GM12878 (cell line): ENCODE measurements around the gene EBF3. TPM values are rescaled to one million over a fixed set of nuclear protein-coding genes. Genes with fewer than 3 reads are reported as not detected.

ENCODE experiments used
- ATAC-seq: fragments of 200-7000 bp; cut with Tn5 transposase; 3 replicates; pipeline ENCODE4 v1.9.1; 2020; ENCODE audit warnings: mild to moderate bottlenecking, moderate library complexity
- BruUV-seq: library from RNA; stranded (reverse); fragments of 400-500 nt; replicated peaks from 2 replicates; lab custom pipeline; 2021; lab: Mats Ljungman, UMichigan
- CTCF ChIA-PET: fragments of 300-600 bp; sonication (Branson Sonifier 250); formaldehyde crosslinking; extraction: SDS; loops from one replicate; lab custom pipeline; 2021; ENCODE audit warnings: inconsistent platforms; lab: Yijun Ruan, JAX
- POLR2A ChIA-PET: fragments of 350-600 bp; formaldehyde crosslinking; extraction: SDS; loops from one replicate; lab custom pipeline; 2021; ENCODE audit warnings: inconsistent platforms; lab: Charles Lee
- RAD21 ChIA-PET: fragments of 300-600 bp; sonication (Branson Sonifier 250); formaldehyde crosslinking; loops from one replicate; lab custom pipeline; 2023; ENCODE audit warnings: antibody characterized with exemption; ENCODE audit not compliant: unreplicated experiment; lab: Charles Lee
- SMC1A ChIA-PET: fragments of 300-600 bp; sonication (Branson Sonifier 250); formaldehyde crosslinking; loops from one replicate; lab custom pipeline; 2023; ENCODE audit not compliant: unreplicated experiment, uncharacterized antibody; lab: Charles Lee
- DNase-seq: peaks from one replicate; pipeline ENCODE4 v3.0.0-alpha.2; 2011; ENCODE audit warnings: low read depth, low spot score
- FAIRE-seq: peaks from 3 replicates; lab custom pipeline; 2011; peaks lifted over from hg19 to GRCh38; lab: Jason Lieb, UNC
- H2AFZ ChIP-seq: 2 replicates; pipeline ENCODE4 v1.6.0; 2011; ENCODE audit warnings: low read depth, low read length, control low read depth; ENCODE audit not compliant: control insufficient read depth
- H3K27ac ChIP-seq: 2 replicates; pipeline ENCODE4 v1.5.1; 2011; ENCODE audit warnings: control low read depth; ENCODE audit not compliant: control insufficient read depth, insufficient read depth
- H3K27me3 ChIP-seq, 2 experiments: replicated peaks in 1 of 2; 2 replicates each; pipeline versions ENCODE4 v1.6.0 to v1.6.1; 2011; ENCODE audit warnings: low read length in 1 of 2; ENCODE audit not compliant: control insufficient read depth in 2 of 2, insufficient read depth in 2 of 2
- H3K36me3 ChIP-seq, 2 experiments: 2 replicates each; pipeline ENCODE4 v1.5.1; 2011; ENCODE audit warnings: low read length in 1 of 2; ENCODE audit not compliant: control insufficient read depth in 2 of 2, insufficient read depth in 2 of 2
- H3K4me1 ChIP-seq: 2 replicates; pipeline ENCODE4 v1.6.1; 2011; ENCODE audit warnings: mild to moderate bottlenecking, low read length, moderate library complexity, mixed read lengths; ENCODE audit not compliant: control insufficient read depth, insufficient read depth
- H3K4me2 ChIP-seq: 2 replicates; pipeline ENCODE4 v1.6.0; 2011; ENCODE audit warnings: control low read depth; ENCODE audit not compliant: control insufficient read depth, insufficient read depth
- H3K4me3 ChIP-seq: fragments of 200-600 bp; sonication (generic); 2 replicates; pipeline ENCODE4 v1.5.1; 2016
- H3K79me2 ChIP-seq: 2 replicates; pipeline ENCODE4 v1.6.0; 2011; ENCODE audit warnings: low read length; ENCODE audit not compliant: control insufficient read depth, insufficient read depth
- H3K9ac ChIP-seq: 2 replicates; pipeline ENCODE4 v1.8.0; 2011; ENCODE audit warnings: low read length, control low read depth, mixed read lengths; ENCODE audit not compliant: control insufficient read depth, insufficient read depth
- H3K9me3 ChIP-seq: replicated peaks from 3 replicates; pipeline ENCODE4 v1.5.1; 2011; ENCODE audit warnings: mild to moderate bottlenecking, low read length; ENCODE audit not compliant: control insufficient read depth, insufficient read depth
- H4K20me1 ChIP-seq: 2 replicates; pipeline ENCODE4 v1.6.0; 2011; ENCODE audit not compliant: control insufficient read depth, insufficient read depth
- BHLHE40 ChIP-seq, 2 experiments: fragments of 450-650 bp in 1 of 2; IDR thresholded peaks; 2 replicates each; pipeline ENCODE4 v1.6.1; 2011 to 2017; ENCODE audit warnings: low read depth in 2 of 2, borderline replicate concordance in 1 of 2, improper control_type of control experiment in 1 of 2, low read length in 1 of 2, mild to moderate bottlenecking in 1 of 2
- BMI1 ChIP-seq: fragments of 450-650 bp; IDR thresholded peaks from 2 replicates; pipeline ENCODE4 v1.6.1; 2016; ENCODE audit warnings: mild to moderate bottlenecking, moderate library complexity, borderline replicate concordance
- CBX3 ChIP-seq: fragments of 200-600 bp; sonication (generic); IDR thresholded peaks from 2 replicates; pipeline ENCODE4 v1.6.1; 2016; ENCODE audit warnings: low read depth, borderline replicate concordance
- CHD2 ChIP-seq: IDR thresholded peaks from 2 replicates; pipeline ENCODE4 v1.6.1; 2011; ENCODE audit warnings: low read depth, low read length, improper control_type of control experiment, borderline replicate concordance
- CHD4 ChIP-seq: fragments of 200-600 bp; sonication (generic); IDR thresholded peaks from 2 replicates; pipeline ENCODE4 v1.6.1; 2016; ENCODE audit warnings: mild to moderate bottlenecking
- HCFC1 ChIP-seq: fragments of 150-350 bp; IDR thresholded peaks from 2 replicates; pipeline ENCODE4 v1.6.1; 2014; ENCODE audit warnings: low read length
- KDM1A ChIP-seq: fragments of 200-600 bp; sonication (generic); IDR thresholded peaks from 2 replicates; pipeline ENCODE4 v1.6.1; 2016; ENCODE audit warnings: borderline replicate concordance
- MYC ChIP-seq: IDR thresholded peaks from 2 replicates; pipeline ENCODE4 v1.6.1; 2011; ENCODE audit warnings: mild to moderate bottlenecking, low read length, moderate library complexity, inconsistent platforms; ENCODE audit not compliant: insufficient read depth, insufficient replicate concordance, insufficient read length, severe bottlenecking
- PAX5 ChIP-seq: IDR thresholded peaks from 2 replicates; pipeline ENCODE4 v1.6.1; 2011; ENCODE audit warnings: low read depth, low read length, borderline replicate concordance
- RFX5 ChIP-seq: IDR thresholded peaks from 2 replicates; pipeline ENCODE4 v1.6.1; 2011; ENCODE audit warnings: low read depth, low read length, improper control_type of control experiment
- SREBF2 ChIP-seq: IDR thresholded peaks from 2 replicates; pipeline ENCODE4 v1.6.1; 2012; ENCODE audit warnings: mild to moderate bottlenecking, low read length
- STAT3 ChIP-seq: IDR thresholded peaks from 2 replicates; pipeline ENCODE4 v1.6.1; 2011; ENCODE audit warnings: low read depth, low read length, improper control_type of control experiment
- SUZ12 ChIP-seq: fragments of 200-600 bp; sonication (generic); IDR thresholded peaks from one replicate; pipeline ENCODE4 v1.6.1; 2018; ENCODE audit warnings: antibody characterized with exemption, mild to moderate bottlenecking; ENCODE audit not compliant: unreplicated experiment
- USF1 ChIP-seq: IDR thresholded peaks from 2 replicates; pipeline ENCODE4 v1.6.1; 2011; ENCODE audit warnings: borderline replicate concordance, low read depth, mild to moderate bottlenecking, moderate library complexity, mixed read lengths, low read length; ENCODE audit not compliant: insufficient read depth; ENCODE audit errors: extremely low read length
- ZNF207 ChIP-seq: fragments of 450-650 bp; IDR thresholded peaks from 2 replicates; pipeline ENCODE4 v1.6.1; 2014; ENCODE audit warnings: antibody characterized with exemption, mild to moderate bottlenecking, borderline replicate concordance
- ZNF217 ChIP-seq: fragments of 450-650 bp; IDR thresholded peaks from 2 replicates; pipeline ENCODE4 v1.6.1; 2017; ENCODE audit warnings: antibody characterized with exemption, mild to moderate bottlenecking
- ZNF384 ChIP-seq: IDR thresholded peaks from 2 replicates; pipeline ENCODE4 v1.6.1; 2012; ENCODE audit warnings: low read depth, mild to moderate bottlenecking, low read length, improper control_type of control experiment, borderline replicate concordance
- WGBS: methylation state at CpG from one replicate; pipeline ENCODE4 v1.1.6; 2016; ENCODE audit warnings: low lambda C conversion rate; ENCODE audit not compliant: insufficient replicate concordance, insufficient coverage; ENCODE audit errors: missing lambda C conversion rate; 5-methylcytosine and 5-hydroxymethylcytosine counted together
- in situ Hi-C: fragments of 300-500 bp; cut with MboI; formaldehyde crosslinking; loops from 9 replicates; pipeline ENCODE4 v1.14.3; 2018; ENCODE audit warnings: mixed read lengths
- intact Hi-C: fragments of 100-400 bp; cut with micrococcal nuclease; formaldehyde crosslinking; loops from one replicate; pipeline ENCODE4 v1.14.2; 2022; ENCODE audit not compliant: unreplicated experiment
- polyA plus RNA-seq, 11 experiments: library from polyadenylated mRNA; depleted of rRNA in 4 of 11; unstranded in 6 of 11; stranded (reverse) in 5 of 11; fragments of >200 nt; fragmentation: Nextera tagmentation in 4 of 11; fragmentation: Illumina TruSeq in 1 of 11; extraction: Ambion mirVana in 4 of 11; extraction: Trizol in 1 of 11; gene quantifications; 1 replicate in 1 of 11; 2 replicates in 10 of 11; pipeline versions ENCODE4 v1.2.1 to v1.2.3, GENCODE V29; 2011 to 2016; ENCODE audit warnings: inconsistent platforms in 2 of 11, missing spikeins in 2 of 11, low read depth in 1 of 11
- total RNA-seq, 4 experiments: library from RNA; depleted of rRNA in 3 of 4; stranded (reverse); fragments of >200 nt in 3 of 4; fragmentation: Illumina TruSeq in 1 of 4; extraction: Trizol in 1 of 4; gene quantifications; 2 replicates each; pipeline versions ENCODE4 v1.2.1 to v1.2.3, GENCODE V29; 2013 to 2021

The EBF3 gene
- total and polyA plus RNA-seq, 10 of the 15 experiments (the other 5 are each of a cell fraction or from before 2014, with no cell fraction given) = not detected

- no peaks in the 10 kb centered on the region for H3K27me3 ChIP-seq
- no TSS peak for BruUV-seq
- H3K4me1 ChIP-seq = no peaks in the 10 kb centered on the region
- in situ Hi-C loops (no loop called here), intact Hi-C loops (no loop called here)
- TF ChIP-seq HCFC1 (no peak), PAX5 (no peak), MYC (no peak), CHD4 (no peak), CBX3 (no peak), ZNF207 (no peak), KDM1A (no peak), BHLHE40 (IDR thresholded peaks at IDR 0.05; ENCODE audit: borderline replicate concordance in 1 of 2, low read depth in 2 of 2, low read length in 1 of 2) (no peak)
- H3K9me3 ChIP-seq = no peaks in the 10 kb centered on the region
- ChIA-PET CTCF (interaction anchor here (1.1 kb wide), 1 partner anchor 248 kb away, joined by 3 read pairs; no protein-coding TSS in a partner anchor), POLR2A (no interaction called here), RAD21 (no interaction called here), SMC1A (no interaction called here)
- no peak overlapping the region for H3K27ac ChIP-seq
- ATAC-seq = no peak
- no peaks in the 10 kb centered on the region for H3K79me2 ChIP-seq
- no peaks in the 10 kb centered on the region for H4K20me1 ChIP-seq
- no peak overlapping the region for H2AFZ ChIP-seq
- 69% methylated on average over 14 of the region's 14 CpGs for WGBS
- no peak overlapping the region for H3K4me3 ChIP-seq
- no peaks in the 10 kb centered on the region for H3K36me3 ChIP-seq
- no peak for FAIRE-seq
- H3K4me2 ChIP-seq = no peak overlapping the region
- H3K9ac ChIP-seq = no peak overlapping the region
- DNase-seq = no peak
Measured at GRCh38 chr10:129879655-129880054, 84.4 kb downstream of the EBF3 start.

GRCh38 chr10:129878835-129879234 lies 85.2 kb downstream of the EBF3 start:
- WGBS = 24% methylated on average over 6 of the region's 6 CpGs
- H3K4me1 ChIP-seq = no peaks in the 10 kb centered on the region
- H3K4me2 ChIP-seq = no peak overlapping the region
- no peak for FAIRE-seq
- in situ Hi-C loops = no loop called here
- RAD21 ChIA-PET = no interaction called here
- ATAC-seq = no peak
- no peaks in the 10 kb centered on the region for H4K20me1 ChIP-seq
- no peak overlapping the region for H2AFZ ChIP-seq
- no peak overlapping the region for H3K4me3 ChIP-seq
- no peaks in the 10 kb centered on the region for H3K27me3 ChIP-seq
- no peak overlapping the region for H3K9ac ChIP-seq
- DNase-seq = no peak
- CTCF ChIA-PET = interaction anchor here (1.1 to 3.3 kb wide), 2 partner anchors 27 to 249 kb away, joined by 3 to 12 read pairs; no protein-coding TSS in a partner anchor
- POLR2A ChIA-PET = no interaction called here
- no peaks in the 10 kb centered on the region for H3K9me3 ChIP-seq
- intact Hi-C loops = no loop called here
- no TSS peak for BruUV-seq
- no peaks in the 10 kb centered on the region for H3K36me3 ChIP-seq
- SMC1A ChIA-PET = no interaction called here
- H3K27ac ChIP-seq = no peak overlapping the region
- H3K79me2 ChIP-seq = no peaks in the 10 kb centered on the region
- TF ChIP-seq BMI1 (no peak), ZNF217 (no peak), CHD2 (no peak), USF1 (no peak), SUZ12 (no peak), STAT3 (no peak), RFX5 (no peak), SREBF2 (no peak), ZNF384 (no peak)
